Mesenchymal stem cell (in vitro differentiated cells and primary cell): Measurements from ENCODE around the gene TMPRSS11A.

Experiments
- DNase-seq: peaks from one replicate; pipeline ENCODE4 v3.0.0-alpha.2; 2013
- H2AFZ ChIP-seq: one replicate; pipeline ENCODE4 v1.6.1; 2013; ENCODE audit warnings: low read depth, mild to moderate bottlenecking, control low read depth, inconsistent platforms, low read length, moderate library complexity
- H2AK5ac ChIP-seq: 2 replicates; pipeline ENCODE4 v1.6.1; 2013; ENCODE audit warnings: low read length, moderate library complexity, mild to moderate bottlenecking, inconsistent platforms; ENCODE audit not compliant: severe bottlenecking
- H2BK120ac ChIP-seq: one replicate; pipeline ENCODE4 v1.6.1; 2013; ENCODE audit warnings: low read depth, mild to moderate bottlenecking, inconsistent platforms, low read length, moderate library complexity
- H2BK12ac ChIP-seq, 2 experiments: one replicate each; pipeline ENCODE4 v1.6.1; 2013; ENCODE audit warnings: inconsistent platforms in 2 of 2, low read length in 2 of 2, mild to moderate bottlenecking in 2 of 2, moderate library complexity in 2 of 2, control low read depth in 1 of 2
- H2BK15ac ChIP-seq: one replicate; pipeline ENCODE4 v1.6.1; 2013; ENCODE audit warnings: mild to moderate bottlenecking, low read depth, inconsistent platforms; ENCODE audit not compliant: poor library complexity, severe bottlenecking
- H2BK5ac ChIP-seq: 2 replicates; pipeline ENCODE4 v1.6.1; 2013; ENCODE audit warnings: low read depth, mild to moderate bottlenecking, low read length, control low read depth, inconsistent platforms; ENCODE audit not compliant: poor library complexity, severe bottlenecking
- H3K14ac ChIP-seq, 2 experiments: one replicate each; pipeline ENCODE4 v1.6.1; 2013; ENCODE audit warnings: inconsistent platforms in 2 of 2, low read length in 2 of 2, control low read depth in 1 of 2, mild to moderate bottlenecking in 1 of 2, moderate library complexity in 1 of 2
- H3K18ac ChIP-seq, 2 experiments: one replicate each; pipeline ENCODE4 v1.6.1; 2013; ENCODE audit warnings: inconsistent platforms in 2 of 2, low read length in 2 of 2, control low read depth in 1 of 2, low read depth in 1 of 2, mild to moderate bottlenecking in 1 of 2
- H3K23ac ChIP-seq, 2 experiments: one replicate each; pipeline ENCODE4 v1.6.1; 2013; ENCODE audit warnings: inconsistent platforms in 2 of 2, low read length in 2 of 2, mild to moderate bottlenecking in 2 of 2, moderate library complexity in 2 of 2, control low read depth in 1 of 2
- H3K27ac ChIP-seq: 2 replicates; pipeline ENCODE4 v1.5.1; 2013; ENCODE audit warnings: mild to moderate bottlenecking, moderate library complexity, low read length, control low read depth, inconsistent platforms; ENCODE audit not compliant: poor library complexity, severe bottlenecking
- H3K27me3 ChIP-seq, 2 experiments: 2 replicates each; pipeline versions ENCODE4 v1.6.1 to v1.7.0; 2013; ENCODE audit warnings: low read length in 2 of 2, mild to moderate bottlenecking in 2 of 2, moderate library complexity in 2 of 2, control low read depth in 1 of 2, inconsistent platforms in 1 of 2; ENCODE audit not compliant: control insufficient read depth in 1 of 2, insufficient read depth in 1 of 2
- H3K36me3 ChIP-seq, 2 experiments: 2 replicates each; pipeline versions ENCODE4 v1.6.1 to v1.7.0; 2013; ENCODE audit warnings: low read length in 2 of 2, control low read depth in 1 of 2, inconsistent platforms in 1 of 2, low read depth in 1 of 2, mild to moderate bottlenecking in 1 of 2; ENCODE audit not compliant: insufficient read depth in 2 of 2, control insufficient read depth in 1 of 2
- H3K4ac ChIP-seq, 2 experiments: one replicate each; pipeline ENCODE4 v1.6.1; 2013; ENCODE audit warnings: inconsistent platforms in 2 of 2, low read length in 2 of 2, mild to moderate bottlenecking in 2 of 2, moderate library complexity in 2 of 2, control low read depth in 1 of 2, low read depth in 1 of 2
- H3K4me1 ChIP-seq: 2 replicates; pipeline ENCODE4 v1.6.1; 2013; ENCODE audit warnings: low read depth, low read length, control low read depth; ENCODE audit not compliant: control insufficient read depth, insufficient read depth
- H3K4me2 ChIP-seq: 2 replicates; pipeline ENCODE4 v1.6.1; 2013; ENCODE audit warnings: low read length, mild to moderate bottlenecking, inconsistent platforms; ENCODE audit not compliant: poor library complexity, severe bottlenecking
- H3K4me3 ChIP-seq, 2 experiments: 2 replicates each; pipeline versions ENCODE4 v1.5.1 to v1.7.0; 2013; ENCODE audit warnings: low read length in 2 of 2, mild to moderate bottlenecking in 2 of 2, control low read depth in 1 of 2, low read depth in 1 of 2; ENCODE audit not compliant: insufficient read depth in 1 of 2
- H3K79me1 ChIP-seq: replicated peaks from 2 replicates; pipeline ENCODE4 v1.6.1; 2013; ENCODE audit warnings: mild to moderate bottlenecking, control low read depth, low read length, inconsistent platforms; ENCODE audit not compliant: poor library complexity, severe bottlenecking
- H3K9ac ChIP-seq: 2 replicates; pipeline ENCODE4 v1.7.0; 2013; ENCODE audit warnings: mild to moderate bottlenecking, low read length, moderate library complexity
- H3K9me3 ChIP-seq: 2 replicates; pipeline ENCODE4 v1.7.0; 2013; ENCODE audit warnings: mild to moderate bottlenecking, low read length; ENCODE audit not compliant: control insufficient read depth
- H4K8ac ChIP-seq: one replicate; pipeline ENCODE4 v1.6.1; 2013; ENCODE audit warnings: inconsistent platforms, mild to moderate bottlenecking, low read length, moderate library complexity
- H4K91ac ChIP-seq: one replicate; pipeline ENCODE4 v1.6.1; 2013; ENCODE audit warnings: mild to moderate bottlenecking, low read length, inconsistent platforms
- WGBS: methylation state at CpG from one replicate; pipeline ENCODE4 v1.1.7; 2013; ENCODE audit warnings: mixed read lengths; 5-methylcytosine and 5-hydroxymethylcytosine counted together

The TMPRSS11A gene

GRCh38 chr4:67954890-67955289, 8.4 kb downstream of the TMPRSS11A start:
- no peak overlapping the region for H2AK5ac ChIP-seq
- DNase-seq: no peak
- no peak overlapping the region for H4K91ac ChIP-seq
- no peak overlapping the region for H2BK12ac ChIP-seq
- H2BK120ac ChIP-seq: no peak overlapping the region
- H3K9ac ChIP-seq: no peak overlapping the region
- H4K8ac ChIP-seq: no peak overlapping the region
- H3K4me2 ChIP-seq: no peak overlapping the region
- H2AFZ ChIP-seq: no peak overlapping the region
- H3K4me1 ChIP-seq: no peaks in the 10 kb centered on the region
- H3K23ac ChIP-seq: no peak overlapping the region
- H3K4me3 ChIP-seq: no peak overlapping the region
- no peak overlapping the region for H2BK5ac ChIP-seq
- H3K36me3 ChIP-seq: no peaks in the 10 kb centered on the region
- H2BK15ac ChIP-seq: no peak overlapping the region
- no peak overlapping the region for H3K18ac ChIP-seq
- no peaks in the 10 kb centered on the region for H3K9me3 ChIP-seq
- no peaks in the 10 kb centered on the region for H3K27me3 ChIP-seq
- no peak overlapping the region for H3K14ac ChIP-seq
- no peak overlapping the region for H3K27ac ChIP-seq
- no peak overlapping the region for H3K4ac ChIP-seq
- no peaks in the 10 kb centered on the region for H3K79me1 ChIP-seq

- WGBS: 46% methylated on average over 1 of the region's 3 CpGs
Observed at GRCh38 chr4:67941074-67941473, 22.2 kb downstream of the TMPRSS11A start.

GRCh38 chr4:67940506-67940905, 22.8 kb downstream of the TMPRSS11A start:
- no peak overlapping the region for H4K91ac ChIP-seq
- H2BK12ac ChIP-seq: no peak overlapping the region
- H2AFZ ChIP-seq: no peak overlapping the region
- H2AK5ac ChIP-seq: no peak overlapping the region
- H3K79me1 ChIP-seq: no peaks in the 10 kb centered on the region
- H2BK15ac ChIP-seq: no peak overlapping the region
- no peak overlapping the region for H2BK5ac ChIP-seq
- no peak overlapping the region for H4K8ac ChIP-seq
- H3K9ac ChIP-seq: no peak overlapping the region
- H3K14ac ChIP-seq: no peak overlapping the region
- no peaks in the 10 kb centered on the region for H3K36me3 ChIP-seq
- 86% methylated on average over 1 of the region's 2 CpGs for WGBS
- H3K4me3 ChIP-seq: no peak overlapping the region
- H3K27ac ChIP-seq: no peak overlapping the region
- H3K27me3 ChIP-seq: no peaks in the 10 kb centered on the region
- H3K4me1 ChIP-seq: no peaks in the 10 kb centered on the region
- peaks cover 15% of the 10 kb centered on the region for H3K9me3 ChIP-seq
- DNase-seq: no peak
- no peak overlapping the region for H3K4me2 ChIP-seq
- H3K4ac ChIP-seq: no peak overlapping the region
- no peak overlapping the region for H2BK120ac ChIP-seq
- H3K23ac ChIP-seq: no peak overlapping the region
- H3K18ac ChIP-seq: no peak overlapping the region

More at GRCh38 chr4:67941074-67941473, 22.2 kb downstream of the TMPRSS11A start:
- Histone ChIP-seq H3K18ac (no peak overlapping the region), H3K14ac (no peak overlapping the region), H2AK5ac (no peak overlapping the region), H4K91ac (no peak overlapping the region), H3K36me3 (no peaks in the 10 kb centered on the region), H3K4me2 (no peak overlapping the region), H3K9me3 (peaks cover 15% of the 10 kb centered on the region), H4K8ac (no peak overlapping the region), H2AFZ (no peak overlapping the region), H3K9ac (no peak overlapping the region), H3K27ac (no peak overlapping the region), H3K4me1 (no peaks in the 10 kb centered on the region), H2BK5ac (no peak overlapping the region), H3K79me1 (no peaks in the 10 kb centered on the region), H3K4me3 (no peak overlapping the region), H3K23ac (no peak overlapping the region), H2BK15ac (no peak overlapping the region), H3K27me3 (no peaks in the 10 kb centered on the region), H3K4ac (no peak overlapping the region), H2BK12ac (no peak overlapping the region), H2BK120ac (no peak overlapping the region)
- DNase-seq: no peak

GRCh38 chr4:67939195-67939594, 24.1 kb downstream of the TMPRSS11A start:
- Histone ChIP-seq H2BK5ac (no peak overlapping the region), H3K79me1 (no peaks in the 10 kb centered on the region), H3K18ac (no peak overlapping the region), H3K4me1 (no peaks in the 10 kb centered on the region), H2AFZ (no peak overlapping the region), H2BK120ac (no peak overlapping the region), H3K27ac (no peak overlapping the region), H3K9ac (no peak overlapping the region), H3K4me2 (no peak overlapping the region), H2BK15ac (no peak overlapping the region), H2BK12ac (no peak overlapping the region), H2AK5ac (no peak overlapping the region), H3K4ac (no peak overlapping the region), H3K4me3 (no peak overlapping the region), H4K91ac (no peak overlapping the region), H4K8ac (no peak overlapping the region), H3K27me3 (no peaks in the 10 kb centered on the region), H3K36me3 (no peaks in the 10 kb centered on the region), H3K23ac (no peak overlapping the region), H3K9me3 (peaks cover 15% of the 10 kb centered on the region), H3K14ac (no peak overlapping the region)
- 100% methylated on average over 1 of the region's 3 CpGs for WGBS
- DNase-seq: no peak
